GM18909 (cell line): Measurements from ENCODE around the gene MATN1.

Experiments used
- ATAC-seq: cut with Tn5 transposase; IDR thresholded peaks from one replicate; pipeline ENCODE4 v1.9.1; 2021; ENCODE audit warnings: mild to moderate bottlenecking; ENCODE audit not compliant: unreplicated experiment, poor library complexity

The MATN1 gene

DNA sequence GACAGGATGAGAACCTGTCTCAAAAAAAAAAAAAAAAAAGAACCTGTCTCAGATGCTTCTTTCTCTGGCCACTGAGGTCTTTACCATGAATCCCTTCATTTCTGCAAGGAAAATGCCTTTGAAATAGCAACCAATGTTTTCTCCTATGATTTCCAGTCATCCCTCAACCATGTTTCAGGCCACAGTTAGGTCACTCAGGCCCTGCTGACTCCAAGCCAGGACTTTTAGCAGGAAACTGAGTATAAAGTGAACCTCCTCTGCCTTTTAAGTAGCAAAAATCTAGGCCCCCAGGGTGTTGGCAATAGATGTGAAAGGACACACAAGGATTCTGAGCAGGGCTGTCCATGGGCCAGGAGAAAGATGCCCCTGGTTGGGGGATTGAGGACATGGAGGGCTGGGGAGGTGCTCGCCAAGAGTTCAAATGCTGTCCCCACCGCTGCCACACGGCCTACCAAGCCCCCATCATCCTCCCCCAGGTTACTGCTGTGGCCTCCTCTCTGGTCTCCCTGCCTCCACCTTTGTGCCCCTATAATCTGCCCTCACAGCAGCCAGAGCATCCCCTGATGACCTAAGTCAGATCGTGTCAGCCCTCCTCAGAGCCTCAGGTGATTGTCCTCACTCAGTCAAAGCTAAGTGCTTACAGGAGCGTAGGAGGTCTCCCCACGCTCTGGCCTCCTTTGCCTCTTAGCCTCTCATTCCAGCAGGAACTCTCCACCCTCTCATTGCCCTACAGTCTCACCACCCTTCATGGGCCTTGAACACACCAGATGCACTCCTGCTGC lies 54.6 kb downstream of the MATN1 start:
- no peak for ATAC-seq

DNA sequence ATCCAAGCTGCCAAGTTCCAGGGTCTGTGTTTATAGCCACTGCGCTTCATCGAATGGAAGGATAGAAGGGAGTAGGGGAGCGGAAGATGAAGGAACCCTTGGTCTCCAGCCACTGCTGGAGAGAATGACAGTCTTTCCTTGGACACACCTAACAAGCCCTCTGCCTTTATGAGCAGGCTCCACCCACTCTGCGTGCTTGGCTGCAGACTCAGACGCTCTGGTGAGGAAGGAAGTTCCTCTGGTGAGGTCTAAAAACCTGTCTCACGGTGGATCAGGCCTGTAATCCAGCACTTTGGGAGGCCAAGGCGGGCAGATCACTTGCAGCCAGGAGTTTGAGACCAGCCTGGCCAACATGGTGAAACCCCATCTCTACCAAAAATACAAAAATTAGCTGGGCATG lies 55.4 kb downstream of the MATN1 start:
- no peak for ATAC-seq

DNA sequence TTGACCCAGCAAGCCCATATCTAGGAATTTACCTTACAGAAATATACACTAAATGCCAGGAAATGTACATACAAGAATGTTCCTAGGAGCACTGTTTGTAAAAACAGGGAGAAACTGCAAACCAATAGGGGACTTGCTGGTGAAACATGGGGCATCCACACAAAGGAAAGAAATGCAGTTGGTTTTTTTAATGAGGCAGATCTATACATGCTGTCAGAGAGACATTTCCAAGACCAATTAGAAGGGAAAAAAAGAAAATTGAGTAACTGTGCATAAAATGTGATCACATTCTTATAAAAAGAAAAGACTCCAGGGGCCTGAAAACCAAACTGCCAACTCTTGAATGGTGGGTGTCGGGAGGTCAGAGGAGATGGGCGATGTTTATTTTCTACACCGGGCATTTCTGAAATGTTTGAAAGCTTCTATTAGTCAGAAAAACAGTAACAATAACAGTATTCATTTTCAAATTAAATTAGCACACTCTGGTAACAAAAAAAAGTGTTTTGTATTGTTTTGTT lies 56.6 kb downstream of the MATN1 start:
- ATAC-seq, result no peak

DNA sequence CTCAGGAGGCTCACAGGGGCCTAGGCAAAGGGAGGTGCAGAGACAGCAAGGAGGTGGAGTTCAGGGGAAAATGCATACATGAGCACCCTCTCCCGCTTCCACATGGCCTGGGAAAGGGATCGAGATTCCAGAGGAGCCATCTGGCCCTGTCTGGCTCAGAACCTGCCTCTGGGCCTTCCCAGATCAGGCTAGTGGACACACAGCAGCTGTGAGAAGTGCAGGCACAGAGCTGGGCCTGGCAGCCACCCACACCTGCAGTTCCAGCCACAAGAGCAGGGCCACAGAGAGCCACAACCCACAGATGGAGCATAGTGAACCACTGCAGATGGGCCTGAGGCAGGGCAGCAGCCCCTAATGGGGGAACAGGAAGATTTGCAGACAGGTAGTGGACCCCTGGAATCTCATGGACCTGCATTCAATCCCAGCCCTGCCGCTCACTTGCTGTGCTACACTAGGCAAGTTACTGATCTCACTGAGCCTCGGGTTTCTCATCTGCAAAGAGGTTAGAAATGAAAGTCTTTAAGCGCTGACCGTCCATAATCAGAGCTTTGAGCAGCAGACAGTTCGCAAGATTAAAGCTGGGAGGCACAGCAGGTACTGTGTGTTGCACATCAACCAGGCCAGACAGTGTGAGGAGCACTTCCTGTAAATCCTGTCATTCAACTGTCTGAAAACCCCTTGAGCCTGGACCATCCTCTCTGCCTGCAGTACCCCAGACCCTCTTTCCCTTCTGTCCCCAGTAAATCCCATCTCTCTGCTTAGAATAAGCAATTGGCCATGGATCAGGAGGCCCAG lies 58.0 kb downstream of the MATN1 start:
- no peak for ATAC-seq

DNA sequence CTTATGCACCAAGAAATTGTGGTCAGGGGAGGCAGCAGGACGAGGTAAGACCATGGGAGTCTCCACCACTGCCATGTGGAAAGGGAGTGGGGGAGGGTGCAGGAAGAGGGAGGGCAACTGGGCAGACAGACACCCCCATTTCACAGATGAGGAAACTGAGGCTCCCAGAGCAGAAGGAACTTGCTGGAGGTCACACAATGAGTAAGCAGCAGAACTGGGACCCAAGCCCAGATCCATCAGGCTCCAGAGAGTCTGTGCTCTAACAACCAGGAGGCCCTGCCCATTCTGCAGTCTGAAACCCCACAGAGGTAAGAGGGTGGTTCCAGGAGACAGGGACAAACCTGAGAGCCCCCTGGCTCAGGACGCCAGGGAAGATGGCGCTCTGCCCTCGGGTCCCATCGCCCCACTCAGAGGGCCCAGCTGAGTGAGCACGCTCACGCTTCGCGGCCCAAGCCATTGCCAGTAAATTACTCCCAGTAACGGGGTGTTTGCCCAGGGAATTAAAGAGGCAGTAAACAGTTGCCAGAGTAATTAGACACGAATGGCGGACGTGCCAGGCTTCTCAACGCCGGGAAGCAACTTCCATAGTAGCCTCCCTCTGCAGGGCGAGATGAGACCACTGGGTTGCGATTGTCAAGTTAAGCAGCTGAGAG lies 59.2 kb downstream of the MATN1 start:
- ATAC-seq, result no peak

DNA sequence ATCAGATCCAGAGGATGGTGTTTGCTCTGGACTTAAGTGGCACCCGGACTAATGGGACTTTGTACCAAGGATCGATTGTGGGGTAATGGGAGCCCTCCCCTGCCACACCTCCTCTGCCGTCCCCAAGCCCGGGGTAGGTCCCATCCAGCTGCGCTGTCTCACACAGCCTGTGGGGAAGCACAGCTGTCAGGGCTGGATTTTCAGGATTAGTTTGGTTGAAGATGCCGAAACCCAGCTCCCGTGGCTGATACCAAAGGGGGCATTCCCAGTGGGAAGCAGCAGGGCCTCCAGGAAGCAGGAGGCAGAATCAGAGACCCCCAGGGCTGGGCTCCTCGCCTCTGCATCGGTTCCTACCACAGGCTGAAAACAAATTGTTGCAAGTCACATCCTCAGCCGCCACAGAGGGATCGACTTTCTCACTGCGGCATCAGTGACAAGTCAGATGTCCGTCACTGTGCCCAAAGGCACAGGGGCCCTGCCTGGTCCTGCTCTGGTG lies 59.7 kb downstream of the MATN1 start:
- ATAC-seq, result no peak

DNA sequence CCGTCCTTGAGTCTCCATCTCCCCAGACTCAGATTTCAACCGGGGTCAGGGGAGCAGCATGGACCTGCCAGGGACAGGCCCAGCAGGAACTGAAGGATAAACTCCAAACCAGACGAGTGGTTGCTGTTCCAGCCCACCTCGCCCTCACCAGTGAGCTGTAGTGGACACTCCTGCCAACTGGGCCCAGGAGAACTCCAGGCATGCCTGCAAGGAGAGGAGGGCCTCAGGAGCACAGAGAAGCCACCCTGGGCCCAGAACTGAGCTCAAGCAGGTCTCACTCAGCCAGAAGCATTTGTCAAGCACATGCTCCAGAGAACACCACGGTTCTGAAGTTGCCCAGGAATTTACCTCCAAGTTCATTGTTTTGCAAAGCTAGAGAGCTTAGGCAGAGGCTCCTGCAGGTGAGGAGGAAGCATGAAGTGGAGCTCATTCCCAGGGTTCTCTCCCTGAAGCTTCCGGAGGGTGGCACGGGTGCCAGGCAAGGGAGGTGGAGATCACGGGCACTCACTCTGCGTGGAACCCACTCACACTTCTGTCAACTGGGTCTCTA lies 61.0 kb downstream of the MATN1 start:
- no peak for ATAC-seq

DNA sequence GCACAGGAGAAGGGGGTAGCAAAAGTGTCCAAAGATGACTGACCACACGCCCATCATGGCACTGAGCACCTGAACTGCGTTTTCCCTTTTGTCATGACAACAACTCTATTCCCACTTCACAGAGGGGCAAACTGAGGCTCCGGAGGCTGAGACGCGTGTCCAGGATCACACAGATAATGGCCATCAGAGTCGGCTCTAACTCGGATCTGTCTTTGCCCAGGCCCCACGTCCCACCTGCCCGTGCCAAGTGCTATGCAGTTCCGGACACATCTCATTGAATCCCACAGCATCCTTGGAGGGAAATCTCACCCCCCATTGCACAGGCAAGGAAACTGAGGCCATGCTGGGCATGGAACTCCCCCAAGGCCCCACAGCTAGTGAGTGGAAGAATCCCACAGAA lies 62.1 kb downstream of the MATN1 start:
- ATAC-seq, result no peak
